GM23338 (cell line): ENCODE results near the gene SLC26A4.

ENCODE experiments used
- CREB1 ChIP-seq: fragments of 250-450 bp; sonication (Bioruptor Pico); IDR thresholded peaks from 2 replicates; pipeline ENCODE4 v1.5.0; 2020; ENCODE audit warnings: low read depth, mild to moderate bottlenecking, moderate library complexity
- CTCF ChIP-seq, 2 experiments: fragments of 200-600 bp in 1 of 2; sonication (generic) in 1 of 2; conservative IDR thresholded peaks; 2 replicates each; pipeline versions ENCODE4 v1.5.1 to v1.6.1; 2016 to 2017; ENCODE audit warnings: antibody characterized with exemption in 2 of 2, low read depth in 2 of 2, mild to moderate bottlenecking in 2 of 2, moderate library complexity in 1 of 2
- EZH2 ChIP-seq: fragments of 200-600 bp; sonication (generic); IDR thresholded peaks from one replicate; pipeline ENCODE4 v1.8.0; 2017; ENCODE audit warnings: antibody characterized with exemption, mild to moderate bottlenecking, low read depth; ENCODE audit not compliant: unreplicated experiment
- EZH2phosphoT487 ChIP-seq: fragments of 200-600 bp; sonication (generic); IDR thresholded peaks from one replicate; pipeline ENCODE4 v1.8.1; 2018; ENCODE audit warnings: antibody characterized with exemption; ENCODE audit not compliant: unreplicated experiment
- JUNB ChIP-seq: IDR thresholded peaks from one replicate; pipeline ENCODE4 v1.6.1; 2016; ENCODE audit warnings: antibody characterized with exemption; ENCODE audit not compliant: unreplicated experiment
- POLR2AphosphoS5 ChIP-seq: IDR thresholded peaks from 2 replicates; pipeline ENCODE4 v1.6.1; 2016; ENCODE audit warnings: antibody characterized with exemption, low read depth
- REST ChIP-seq: IDR thresholded peaks from one replicate; pipeline ENCODE4 v1.6.1; 2018; ENCODE audit warnings: antibody characterized with exemption; ENCODE audit not compliant: unreplicated experiment
- ZNF114 ChIP-seq: fragments of 250-450 bp; sonication (Bioruptor Pico); IDR thresholded peaks from 2 replicates; pipeline ENCODE4 v1.5.0; 2020; ENCODE audit warnings: mild to moderate bottlenecking, moderate library complexity

GRCh38 chr7:107684947-107685463 is 24.4 kb downstream of the SLC26A4 start:
- TF ChIP-seq CTCF (conservative IDR thresholded peaks at IDR 0.05; ENCODE audit: low read depth in 2 of 2) (no peak), POLR2AphosphoS5 (no peak), EZH2phosphoT487 (no peak), REST (no peak), ZNF114 (CRISPR knock-in tag) (no peak), CREB1 (CRISPR knock-in tag) (no peak), EZH2 (no peak), JUNB (no peak)
